ENCODE data around the gene IGF1R.

GRCh38 chr15:98760975-98761374, 112.6 kb downstream of the IGF1R start:
- TF ChIP-seq, protein P1, sequence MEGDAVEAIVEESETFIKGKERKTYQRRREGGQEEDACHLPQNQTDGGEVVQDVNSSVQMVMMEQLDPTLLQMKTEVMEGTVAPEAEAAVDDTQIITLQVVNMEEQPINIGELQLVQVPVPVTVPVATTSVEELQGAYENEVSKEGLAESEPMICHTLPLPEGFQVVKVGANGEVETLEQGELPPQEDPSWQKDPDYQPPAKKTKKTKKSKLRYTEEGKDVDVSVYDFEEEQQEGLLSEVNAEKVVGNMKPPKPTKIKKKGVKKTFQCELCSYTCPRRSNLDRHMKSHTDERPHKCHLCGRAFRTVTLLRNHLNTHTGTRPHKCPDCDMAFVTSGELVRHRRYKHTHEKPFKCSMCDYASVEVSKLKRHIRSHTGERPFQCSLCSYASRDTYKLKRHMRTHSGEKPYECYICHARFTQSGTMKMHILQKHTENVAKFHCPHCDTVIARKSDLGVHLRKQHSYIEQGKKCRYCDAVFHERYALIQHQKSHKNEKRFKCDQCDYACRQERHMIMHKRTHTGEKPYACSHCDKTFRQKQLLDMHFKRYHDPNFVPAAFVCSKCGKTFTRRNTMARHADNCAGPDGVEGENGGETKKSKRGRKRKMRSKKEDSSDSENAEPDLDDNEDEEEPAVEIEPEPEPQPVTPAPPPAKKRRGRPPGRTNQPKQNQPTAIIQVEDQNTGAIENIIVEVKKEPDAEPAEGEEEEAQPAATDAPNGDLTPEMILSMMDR (IDR thresholded peaks at IDR 0.05; ENCODE audit: insufficient read depth, low read length), result no peak
- TF ChIP-seq POLR2AphosphoS5 (IDR thresholded peaks at IDR 0.05; ENCODE audit: low read depth), result no peak
